ENCODE results near the gene SHC3.

The SHC3 gene

GRCh38 chr9:89107406-89107805 lies 71.2 kb downstream of the SHC3 start:
- no peak for TF ChIP-seq EP300 (IDR thresholded peaks at IDR 0.05; ENCODE audit: borderline replicate concordance)
- TF ChIP-seq ZBTB7A (IDR thresholded peaks at IDR 0.05; ENCODE audit: low read depth) = no peak
- TF ChIP-seq REST (IDR thresholded peaks at IDR 0.05; ENCODE audit: low read depth) = no peak
- no peak for TF ChIP-seq MAX (IDR thresholded peaks at IDR 0.05)
- no peak for TF ChIP-seq EGR1 (IDR thresholded peaks at IDR 0.05)
- TF ChIP-seq RAD21 (IDR thresholded peaks at IDR 0.05; ENCODE audit: low read depth) = no peak
- TF ChIP-seq FOXM1 (IDR thresholded peaks at IDR 0.05; ENCODE audit: borderline replicate concordance, low read depth) = no peak
- no peak for TF ChIP-seq NFIC (IDR thresholded peaks at IDR 0.05)
- no peak for TF ChIP-seq TCF12 (IDR thresholded peaks at IDR 0.05; ENCODE audit: low read depth)
- no peak for TF ChIP-seq USF1 (IDR thresholded peaks at IDR 0.05)

- no peak for TF ChIP-seq FOXM1 (IDR thresholded peaks at IDR 0.05; ENCODE audit: borderline replicate concordance, low read depth)
- no peak for TF ChIP-seq NFIC (IDR thresholded peaks at IDR 0.05)
- TF ChIP-seq EP300 (IDR thresholded peaks at IDR 0.05; ENCODE audit: borderline replicate concordance) = no peak
- TF ChIP-seq USF1 (IDR thresholded peaks at IDR 0.05) = no peak
- no peak for TF ChIP-seq YY1 (IDR thresholded peaks at IDR 0.05; ENCODE audit: low read depth)
- no peak for TF ChIP-seq MAX (IDR thresholded peaks at IDR 0.05)
- TF ChIP-seq TCF12 (IDR thresholded peaks at IDR 0.05; ENCODE audit: low read depth) = no peak
- no peak for TF ChIP-seq ZBTB7A (IDR thresholded peaks at IDR 0.05; ENCODE audit: low read depth)
- TF ChIP-seq EGR1 (IDR thresholded peaks at IDR 0.05) = no peak
- no peak for TF ChIP-seq TEAD4 (IDR thresholded peaks at IDR 0.05)
- TF ChIP-seq CREB1 (IDR thresholded peaks at IDR 0.05; ENCODE audit: low read depth) = no peak
- TF ChIP-seq RAD21 (IDR thresholded peaks at IDR 0.05; ENCODE audit: low read depth) = no peak
- no peak for TF ChIP-seq CEBPB (IDR thresholded peaks at IDR 0.05)
- no peak for TF ChIP-seq REST (IDR thresholded peaks at IDR 0.05; ENCODE audit: low read depth)
- no peak for TF ChIP-seq TAF1 (IDR thresholded peaks at IDR 0.05; ENCODE audit: low read depth)
Observed at GRCh38 chr9:89106224-89106851, 72.3 kb downstream of the SHC3 start.

- TF ChIP-seq CEBPB (IDR thresholded peaks at IDR 0.05) = no peak
- no peak for TF ChIP-seq EGR1 (IDR thresholded peaks at IDR 0.05)
- TF ChIP-seq ZBTB7A (IDR thresholded peaks at IDR 0.05; ENCODE audit: low read depth) = no peak
- no peak for TF ChIP-seq FOXM1 (IDR thresholded peaks at IDR 0.05; ENCODE audit: borderline replicate concordance, low read depth)
- TF ChIP-seq YY1 (IDR thresholded peaks at IDR 0.05; ENCODE audit: low read depth) = no peak
- no peak for TF ChIP-seq CREB1 (IDR thresholded peaks at IDR 0.05; ENCODE audit: low read depth)
- TF ChIP-seq NFIC (IDR thresholded peaks at IDR 0.05) = no peak
- no peak for TF ChIP-seq REST (IDR thresholded peaks at IDR 0.05; ENCODE audit: low read depth)
- TF ChIP-seq USF1 (IDR thresholded peaks at IDR 0.05) = no peak
- no peak for TF ChIP-seq TEAD4 (IDR thresholded peaks at IDR 0.05)
- TF ChIP-seq MAX (IDR thresholded peaks at IDR 0.05) = no peak
- no peak for TF ChIP-seq EP300 (IDR thresholded peaks at IDR 0.05; ENCODE audit: borderline replicate concordance)
- no peak for TF ChIP-seq TCF12 (IDR thresholded peaks at IDR 0.05; ENCODE audit: low read depth)
- TF ChIP-seq TAF1 (IDR thresholded peaks at IDR 0.05; ENCODE audit: low read depth) = no peak
- TF ChIP-seq RAD21 (IDR thresholded peaks at IDR 0.05; ENCODE audit: low read depth) = no peak
Observed at GRCh38 chr9:89104821-89105220, 73.8 kb downstream of the SHC3 start.

Measured in Ishikawa (cell line).